HG03432 (cell line): ENCODE results near the gene RASA3.

Source experiments
- ATAC-seq: cut with Tn5 transposase; IDR thresholded peaks from one replicate; pipeline ENCODE4 v1.9.1; 2021; ENCODE audit warnings: mild to moderate bottlenecking, moderate library complexity; ENCODE audit not compliant: unreplicated experiment

RASA3 gene

DNA sequence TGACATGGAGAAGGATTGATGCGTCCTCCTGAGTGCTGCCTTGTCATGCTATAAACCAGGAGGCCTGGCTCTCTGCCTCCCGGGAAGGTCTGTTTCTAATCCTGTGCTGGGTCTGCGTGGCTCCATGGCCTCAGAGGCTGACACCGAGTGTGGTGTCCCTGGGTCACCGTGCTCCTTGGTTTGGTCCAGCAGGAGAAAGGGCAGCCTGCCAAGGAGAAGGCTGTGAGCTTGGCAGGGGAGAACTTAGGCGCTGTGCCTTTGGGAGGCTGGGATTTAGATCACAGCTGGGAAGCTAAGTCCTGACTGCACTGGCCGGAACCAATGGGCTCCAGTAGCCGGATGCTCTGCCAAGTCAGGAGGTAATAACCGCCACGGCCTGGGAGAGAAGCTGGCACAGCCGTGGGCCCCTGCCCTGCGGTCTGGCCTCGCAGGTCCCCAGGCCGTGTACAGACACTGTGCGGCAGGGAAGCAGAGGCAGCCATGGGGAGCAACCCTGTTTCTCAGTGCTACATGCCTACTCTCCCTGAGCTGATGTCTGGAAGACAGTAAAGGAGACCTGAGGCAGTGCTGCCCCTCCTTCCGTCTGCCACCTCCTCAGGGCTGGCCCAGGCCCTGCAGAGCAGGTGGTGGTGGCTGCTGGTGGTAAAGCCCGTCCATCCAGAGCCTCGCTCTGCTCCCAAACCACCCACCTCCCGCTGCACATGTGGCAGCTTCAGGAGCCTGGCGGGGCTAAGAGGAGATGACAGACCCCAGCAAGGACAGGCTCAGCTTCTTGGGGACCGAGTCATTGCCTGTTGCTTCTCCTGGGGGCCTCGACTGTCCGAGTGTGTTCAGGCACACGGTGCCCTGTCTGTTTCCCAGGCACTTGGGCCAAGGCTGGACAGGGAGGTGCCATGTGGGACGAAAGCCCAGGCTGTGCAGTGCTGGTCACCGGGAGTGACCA lies 203.5 kb downstream of the RASA3 start:
- ATAC-seq, result no peak
